NOMO-1 treated with DMSO at 0.1 percent for 48 hours (cell line): ENCODE results near the gene PRDM9.
"Not testable (repeated sequence)": the region's sequence is repeated elsewhere in the genome, so short reads cannot be mapped to it uniquely, and the experiment has no call there.

Experiments used
- DNase-seq: peaks from one replicate; lab custom pipeline; 2025; ENCODE audit not compliant: unreplicated experiment; lab: John Stamatoyannopoulos, UW

The PRDM9 gene

GRCh38 chr5:23507278-23507685 is at the start of gene PRDM9:
Gene PRDM9, plus strand, starts transcription at chr5:23507609. Its CDS starts 1,425 bp downstream, at chr5:23509034.
- no peak for DNase-seq

GRCh38 chr5:23457780-23458179 is 49.6 kb upstream of the PRDM9 start:
- no peak for DNase-seq

GRCh38 chr5:23459214-23459613 is 48.2 kb upstream of the PRDM9 start:
- no peak for DNase-seq

- no peak for DNase-seq
These were observed 45.8 kb upstream of the PRDM9 start for GRCh38 chr5:23461576-23461975.

GRCh38 chr5:23466401-23466912 is 41.0 kb upstream of the PRDM9 start:
- peak; percentile 36 for DNase-seq

- DNase-seq = no peak
These were observed 38.8 kb upstream of the PRDM9 start for GRCh38 chr5:23468658-23469057.

GRCh38 chr5:23473915-23474314 is 33.5 kb upstream of the PRDM9 start:
- DNase-seq = no peak

- DNase-seq = no peak
These were observed 33.1 kb upstream of the PRDM9 start for GRCh38 chr5:23474315-23474714.

GRCh38 chr5:23476580-23476979 is 30.8 kb upstream of the PRDM9 start:
- no peak for DNase-seq

GRCh38 chr5:23482642-23483041 is 24.8 kb upstream of the PRDM9 start:
- DNase-seq = no peak

GRCh38 chr5:23483090-23483489 is 24.3 kb upstream of the PRDM9 start:
- DNase-seq = no peak

GRCh38 chr5:23484096-23484495 is 23.3 kb upstream of the PRDM9 start:
- no peak for DNase-seq

- not testable (repeated sequence) for DNase-seq
These were observed 21.2 kb upstream of the PRDM9 start for GRCh38 chr5:23486227-23486626.

GRCh38 chr5:23490993-23491392 is 16.4 kb upstream of the PRDM9 start:
- DNase-seq = peak; percentile 12

- DNase-seq = no peak
These were observed 12.9 kb upstream of the PRDM9 start for GRCh38 chr5:23494558-23494957.

GRCh38 chr5:23496576-23496975 is 10.8 kb upstream of the PRDM9 start:
- DNase-seq = no peak

GRCh38 chr5:23506329-23507236 is 826 bp upstream of the PRDM9 start:
- DNase-seq = no peak

GRCh38 chr5:23510434-23510833 is 3.0 kb downstream of the PRDM9 start:
- not testable (repeated sequence) for DNase-seq

GRCh38 chr5:23522553-23522952 is 15.1 kb downstream of the PRDM9 start:
- DNase-seq = no peak

GRCh38 chr5:23523031-23523430 is 15.6 kb downstream of the PRDM9 start:
- no peak for DNase-seq

GRCh38 chr5:23523998-23524397 is 16.6 kb downstream of the PRDM9 start:
- no peak for DNase-seq

GRCh38 chr5:23525751-23526150 is 18.3 kb downstream of the PRDM9 start:
- DNase-seq = no peak

- not testable (repeated sequence) for DNase-seq
These were observed 19.2 kb downstream of the PRDM9 start for GRCh38 chr5:23526616-23527015.
